Measurements from ENCODE around the gene LTF. TPM values are rescaled to one million over a fixed set of nuclear protein-coding genes. Genes with fewer than 3 reads are reported as not detected.

Gene LTF
- total RNA-seq, 2 donors from 2014 or later: 8.8 to 8.9 TPM

DNA sequence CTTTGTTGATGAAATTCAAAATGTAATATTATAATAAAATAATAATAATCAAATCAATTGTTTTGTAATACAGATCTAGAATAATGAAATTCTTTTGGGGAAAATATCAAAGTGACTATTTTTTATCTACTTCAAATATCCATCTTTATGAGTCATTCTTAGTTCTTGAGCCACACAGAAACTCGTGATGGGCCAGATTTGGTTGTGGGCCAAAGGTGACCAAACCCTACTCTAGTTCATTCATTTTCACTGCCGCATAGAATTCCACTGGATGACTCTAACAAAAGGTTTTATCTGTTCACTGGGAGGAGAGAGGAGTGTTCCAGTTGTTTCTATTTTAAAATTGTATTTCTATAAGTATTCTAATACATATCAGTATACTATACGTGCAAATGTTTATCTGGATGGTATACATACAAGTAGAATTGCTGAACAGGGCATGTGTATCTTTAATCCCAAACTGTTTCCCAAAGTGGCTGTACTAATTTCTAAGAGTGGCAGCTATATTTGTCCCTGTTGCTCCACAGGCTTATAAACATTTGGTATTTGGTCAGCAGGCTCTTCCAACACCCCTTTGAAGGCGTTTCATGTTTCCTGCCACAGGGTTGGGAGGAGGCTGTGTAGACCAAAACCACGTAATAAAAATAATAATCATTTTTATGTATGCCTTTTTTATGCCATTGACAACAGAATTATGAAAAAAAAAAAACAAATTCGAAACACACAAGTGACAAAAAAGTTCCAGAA, 25.8 kb upstream of the LTF start:
- DNase-seq: no peak
- intact Hi-C loops (cut with DNase I): loop anchor here (5.0 to 10.0 kb wide), 2 partner anchors 64 to 142 kb away; no protein-coding TSS in a partner anchor
- TF ChIP-seq, protein P1, sequence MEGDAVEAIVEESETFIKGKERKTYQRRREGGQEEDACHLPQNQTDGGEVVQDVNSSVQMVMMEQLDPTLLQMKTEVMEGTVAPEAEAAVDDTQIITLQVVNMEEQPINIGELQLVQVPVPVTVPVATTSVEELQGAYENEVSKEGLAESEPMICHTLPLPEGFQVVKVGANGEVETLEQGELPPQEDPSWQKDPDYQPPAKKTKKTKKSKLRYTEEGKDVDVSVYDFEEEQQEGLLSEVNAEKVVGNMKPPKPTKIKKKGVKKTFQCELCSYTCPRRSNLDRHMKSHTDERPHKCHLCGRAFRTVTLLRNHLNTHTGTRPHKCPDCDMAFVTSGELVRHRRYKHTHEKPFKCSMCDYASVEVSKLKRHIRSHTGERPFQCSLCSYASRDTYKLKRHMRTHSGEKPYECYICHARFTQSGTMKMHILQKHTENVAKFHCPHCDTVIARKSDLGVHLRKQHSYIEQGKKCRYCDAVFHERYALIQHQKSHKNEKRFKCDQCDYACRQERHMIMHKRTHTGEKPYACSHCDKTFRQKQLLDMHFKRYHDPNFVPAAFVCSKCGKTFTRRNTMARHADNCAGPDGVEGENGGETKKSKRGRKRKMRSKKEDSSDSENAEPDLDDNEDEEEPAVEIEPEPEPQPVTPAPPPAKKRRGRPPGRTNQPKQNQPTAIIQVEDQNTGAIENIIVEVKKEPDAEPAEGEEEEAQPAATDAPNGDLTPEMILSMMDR (IDR thresholded peaks at IDR 0.05): no peak
- TF ChIP-seq POLR2A (IDR thresholded peaks at IDR 0.05): no peak

DNA sequence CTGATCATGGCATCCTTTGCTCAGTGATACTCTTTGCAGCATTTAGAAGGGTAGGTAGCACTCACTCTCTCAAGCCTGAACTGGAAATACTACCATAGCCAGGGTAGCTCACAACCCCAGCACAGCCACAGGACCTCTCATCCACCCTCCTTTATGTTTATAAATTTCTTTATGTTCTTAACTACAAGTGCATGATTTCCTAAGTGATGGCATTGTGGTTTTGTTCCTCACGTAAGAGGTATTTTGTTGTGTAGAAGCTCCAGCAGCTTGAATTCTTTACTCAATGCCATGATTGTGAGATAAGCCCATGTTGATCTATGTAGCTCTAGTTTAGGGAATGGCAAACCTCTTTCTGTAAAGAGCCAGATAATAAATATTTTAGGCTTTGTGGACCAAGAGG, 25.2 kb upstream of the LTF start:
- H3K4me1 ChIP-seq: peaks cover 39% of the 10 kb centered on the region
- no peak for TF ChIP-seq POLR2A (IDR thresholded peaks at IDR 0.05)
- TF ChIP-seq, protein P1 (IDR thresholded peaks at IDR 0.05): no peak
- ATAC-seq: no peak
- no peak overlapping the region for H3K4me3 ChIP-seq
- H3K27ac ChIP-seq: no peak overlapping the region
- H3K36me3 ChIP-seq (replicated peaks in 1 of 2; ENCODE audit: insufficient read depth in 1 of 2, low read depth in 2 of 2): no peaks in the 10 kb centered on the region
- WGBS, 2 donors: 52 to 73% methylated on average over 1 of the region's 1 CpG
- H3K27me3 ChIP-seq: no peaks in the 10 kb centered on the region
- H3K9me3 ChIP-seq: no peaks in the 10 kb centered on the region
- no peak for DNase-seq
- intact Hi-C loops (cut with DNase I): loop anchor here (5.0 to 10.0 kb wide), 2 partner anchors 65 to 142 kb away; no protein-coding TSS in a partner anchor

More for the DNA sequence above, 25.8 kb upstream of the LTF start:
- Histone ChIP-seq H3K36me3 (replicated peaks in 1 of 2; ENCODE audit: insufficient read depth in 1 of 2, low read depth in 2 of 2) (no peaks in the 10 kb centered on the region), H3K27me3 (no peaks in the 10 kb centered on the region), H3K4me1 (peaks cover 33% of the 10 kb centered on the region), H3K9me3 (no peaks in the 10 kb centered on the region), H3K27ac (peak overlapping the region in 3 of 4 donors; percentile 15 to 73 (median 58)), H3K4me3 (no peak overlapping the region)
- 62 to 69% methylated on average over 6 of the region's 6 CpGs for WGBS, 2 donors
- ATAC-seq: no peak

DNA sequence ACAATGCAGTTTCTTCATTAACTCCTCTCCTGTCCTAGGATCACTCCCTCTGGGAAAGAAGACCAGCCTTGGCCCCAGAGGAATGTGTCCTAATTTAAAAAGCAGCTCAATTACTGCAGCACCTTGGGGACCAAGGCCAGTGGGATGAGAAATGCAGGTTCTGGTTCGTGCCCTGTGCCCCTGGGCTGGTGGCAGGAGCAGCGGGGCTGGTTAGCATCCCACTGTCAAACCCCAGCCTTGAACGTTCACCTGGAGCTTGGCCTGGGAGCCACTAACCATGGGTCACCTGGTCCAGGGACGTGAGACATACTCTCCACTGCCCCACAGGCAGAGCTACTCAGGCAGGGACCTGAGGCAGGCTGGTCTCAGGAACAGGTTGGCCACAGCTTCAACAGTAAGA, 24.7 kb upstream of the LTF start:
- ATAC-seq: no peak
- intact Hi-C loops (cut with DNase I): no loop called here
- no peak for TF ChIP-seq POLR2A (IDR thresholded peaks at IDR 0.05)
- TF ChIP-seq, protein P1 (IDR thresholded peaks at IDR 0.05): no peak
- H3K36me3 ChIP-seq (replicated peaks in 1 of 2; ENCODE audit: insufficient read depth in 1 of 2, low read depth in 2 of 2): no peaks in the 10 kb centered on the region
- WGBS, 2 donors: 83 to 93% methylated on average over 4 of the region's 4 CpGs
- no peaks in the 10 kb centered on the region for H3K27me3 ChIP-seq
- DNase-seq: no peak
- H3K27ac ChIP-seq: peak overlapping the region in 2 of 4 donors; percentile 14 to 31
- H3K4me3 ChIP-seq: no peak overlapping the region
- no peaks in the 10 kb centered on the region for H3K9me3 ChIP-seq
- H3K4me1 ChIP-seq: peaks cover 44% of the 10 kb centered on the region

DNA sequence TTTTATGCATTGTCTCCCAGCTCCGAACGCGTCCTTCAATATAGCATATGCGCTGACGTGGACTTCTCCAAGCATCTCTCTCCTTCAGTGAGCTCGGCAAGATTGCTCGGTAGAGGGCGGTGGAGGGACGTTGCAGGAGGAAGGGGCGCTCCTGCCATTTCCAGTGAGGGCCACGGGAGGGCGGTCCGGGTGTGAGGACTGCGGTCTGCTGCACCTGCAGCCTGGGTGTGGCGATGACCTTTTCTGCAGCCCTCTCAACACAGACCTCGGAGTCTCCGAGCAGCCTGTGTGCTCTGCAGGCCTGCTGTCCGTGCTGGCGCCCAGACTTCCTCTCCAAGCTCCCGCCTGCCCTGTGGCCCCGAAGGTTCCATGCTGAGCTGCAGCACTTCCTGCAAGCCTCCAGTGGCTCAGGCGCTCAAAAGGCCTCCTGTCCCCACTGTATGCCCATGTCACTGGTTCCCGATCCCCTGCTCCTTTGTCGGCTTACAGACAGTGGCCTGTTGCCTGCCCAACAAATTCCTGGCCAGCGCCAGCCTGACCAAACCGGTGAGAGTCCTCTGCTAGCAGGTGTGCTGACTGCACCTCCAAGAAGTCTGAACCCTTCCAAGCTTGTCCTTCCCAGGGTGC, 24.1 kb upstream of the LTF start:
- peak; percentile 79 for ATAC-seq
- 13 to 14% methylated on average over 13 to 26 of the region's 26 CpGs for WGBS, 2 donors

More for the DNA sequence above, 24.1 kb upstream of the LTF start:
- H3K36me3 ChIP-seq (replicated peaks in 1 of 2; ENCODE audit: insufficient read depth in 1 of 2, low read depth in 2 of 2): no peaks in the 10 kb centered on the region
- no peak overlapping the region for H3K4me3 ChIP-seq
- H3K27ac ChIP-seq: peak overlapping the region; percentile 2 to 38 (median 22)
- no peaks in the 10 kb centered on the region for H3K27me3 ChIP-seq
- intact Hi-C loops (cut with DNase I): no loop called here
- no peaks in the 10 kb centered on the region for H3K9me3 ChIP-seq
- peaks cover 50% of the 10 kb centered on the region for H3K4me1 ChIP-seq
- no peak for TF ChIP-seq POLR2A (IDR thresholded peaks at IDR 0.05)
- TF ChIP-seq, protein P1 (IDR thresholded peaks at IDR 0.05): peak; percentile 98 to 100 (median 100)
- peak; percentile 97 to 98 (median 98) for DNase-seq
